Measurements from ENCODE around the gene SFXN5. TPM values are rescaled to one million over a fixed set of nuclear protein-coding genes. Genes with fewer than 3 reads are reported as not detected.

Gene SFXN5
- total RNA-seq, 4 donors from 2014 or later: 22.9 to 55.4 (median 41.2) TPM

DNA sequence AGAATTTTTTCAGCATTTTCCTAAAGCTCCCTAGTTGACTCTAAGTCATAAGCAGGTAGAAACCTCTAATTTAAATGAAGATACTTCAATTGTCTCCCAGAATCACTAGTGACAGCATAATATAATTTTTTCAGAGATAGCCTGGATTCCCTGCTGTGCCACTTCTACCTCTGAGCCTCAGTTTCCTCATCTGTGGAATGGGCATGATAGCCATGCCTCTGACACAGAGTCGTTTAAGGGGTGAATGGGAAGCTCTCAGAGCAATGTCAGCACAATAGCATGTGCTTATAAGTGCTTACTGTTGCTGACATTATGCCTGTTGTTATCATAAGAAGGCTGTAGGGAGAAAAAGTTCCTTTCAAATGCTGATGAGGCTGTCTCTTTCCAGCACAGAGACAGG is 48.0 kb downstream of the SFXN5 start:
- peak in 1 of 3 donors; percentile 9 for DNase-seq
- no peak overlapping the region for H3K27ac ChIP-seq
- peaks cover 0 to 15% (median 0%) of the 10 kb centered on the region in 3 donors for H3K36me3 ChIP-seq
- no peak for TF ChIP-seq POLR2A (IDR thresholded peaks at IDR 0.05)
- TF ChIP-seq, protein P1, sequence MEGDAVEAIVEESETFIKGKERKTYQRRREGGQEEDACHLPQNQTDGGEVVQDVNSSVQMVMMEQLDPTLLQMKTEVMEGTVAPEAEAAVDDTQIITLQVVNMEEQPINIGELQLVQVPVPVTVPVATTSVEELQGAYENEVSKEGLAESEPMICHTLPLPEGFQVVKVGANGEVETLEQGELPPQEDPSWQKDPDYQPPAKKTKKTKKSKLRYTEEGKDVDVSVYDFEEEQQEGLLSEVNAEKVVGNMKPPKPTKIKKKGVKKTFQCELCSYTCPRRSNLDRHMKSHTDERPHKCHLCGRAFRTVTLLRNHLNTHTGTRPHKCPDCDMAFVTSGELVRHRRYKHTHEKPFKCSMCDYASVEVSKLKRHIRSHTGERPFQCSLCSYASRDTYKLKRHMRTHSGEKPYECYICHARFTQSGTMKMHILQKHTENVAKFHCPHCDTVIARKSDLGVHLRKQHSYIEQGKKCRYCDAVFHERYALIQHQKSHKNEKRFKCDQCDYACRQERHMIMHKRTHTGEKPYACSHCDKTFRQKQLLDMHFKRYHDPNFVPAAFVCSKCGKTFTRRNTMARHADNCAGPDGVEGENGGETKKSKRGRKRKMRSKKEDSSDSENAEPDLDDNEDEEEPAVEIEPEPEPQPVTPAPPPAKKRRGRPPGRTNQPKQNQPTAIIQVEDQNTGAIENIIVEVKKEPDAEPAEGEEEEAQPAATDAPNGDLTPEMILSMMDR (IDR thresholded peaks at IDR 0.05): no peak
- no peaks in the 10 kb centered on the region for H3K4me1 ChIP-seq
- no peaks in the 10 kb centered on the region for H3K27me3 ChIP-seq
- no peak overlapping the region for H3K4me3 ChIP-seq
- H3K9me3 ChIP-seq: no peaks in the 10 kb centered on the region

DNA sequence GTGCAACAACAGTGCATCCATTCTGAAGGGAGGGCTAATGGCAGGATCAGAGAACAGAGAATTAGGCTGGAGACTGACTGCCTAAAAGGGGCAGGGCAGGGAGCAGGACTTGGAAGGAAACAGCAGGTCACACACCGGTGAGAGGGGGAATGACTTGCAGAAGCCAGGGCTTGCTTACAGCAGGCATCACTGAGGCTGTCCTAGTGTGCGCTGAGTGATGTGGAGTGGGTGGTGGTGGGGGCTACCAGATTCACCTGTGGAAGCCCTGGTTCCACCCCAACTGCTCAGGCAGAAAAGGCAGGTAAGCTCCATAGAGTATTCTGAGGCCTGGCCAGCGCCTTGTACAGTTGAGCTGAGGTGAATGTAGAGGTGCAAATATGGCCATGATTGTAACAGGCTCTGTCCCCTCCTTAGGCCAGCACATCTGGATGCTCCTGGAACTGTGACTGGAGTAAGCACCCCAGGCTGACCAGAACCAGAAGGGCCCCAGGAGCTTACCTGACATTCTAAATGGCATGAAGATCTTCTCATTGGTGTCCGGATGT is 49.4 kb downstream of the SFXN5 start:
- H3K9me3 ChIP-seq: no peaks in the 10 kb centered on the region
- peaks cover 0 to 7% (median 0%) of the 10 kb centered on the region in 3 donors for H3K36me3 ChIP-seq
- H3K4me1 ChIP-seq: no peaks in the 10 kb centered on the region
- DNase-seq: peak in 1 of 3 donors; percentile 27
- no peaks in the 10 kb centered on the region for H3K27me3 ChIP-seq
- no peak overlapping the region for H3K4me3 ChIP-seq
- TF ChIP-seq, protein P1 (IDR thresholded peaks at IDR 0.05): no peak
- no peak for TF ChIP-seq POLR2A (IDR thresholded peaks at IDR 0.05)
- no peak overlapping the region for H3K27ac ChIP-seq

DNA sequence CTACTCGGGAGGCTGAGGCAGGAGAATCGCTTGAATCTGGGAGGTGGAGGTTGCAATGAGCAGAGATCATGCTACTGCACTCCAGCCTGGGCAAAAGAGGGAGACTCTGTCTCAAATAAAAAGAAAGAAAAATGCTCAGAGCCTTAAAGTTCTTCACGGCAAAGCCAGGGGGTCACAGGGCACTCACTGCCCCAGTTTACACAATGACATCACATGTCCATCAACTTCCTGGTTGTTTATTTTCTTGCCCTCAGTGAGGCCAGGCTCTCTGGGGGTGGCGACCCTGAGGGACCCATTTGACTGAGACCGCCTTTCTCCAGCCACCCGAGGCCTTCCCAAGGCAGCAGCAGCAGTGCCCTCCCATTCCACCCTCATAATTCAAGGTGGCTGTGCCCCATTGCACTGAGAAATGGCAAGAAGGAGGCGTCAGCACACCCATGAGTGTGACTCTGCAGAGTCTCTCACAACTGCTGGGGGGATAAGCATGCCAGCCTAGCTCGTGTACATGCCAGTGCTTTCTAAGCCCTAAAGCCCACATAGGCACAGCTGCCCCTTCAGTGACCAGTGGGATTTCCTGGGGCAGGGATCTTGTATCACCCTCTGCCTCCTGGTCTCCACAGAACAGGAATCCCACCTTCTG is 50.0 kb downstream of the SFXN5 start:
- Histone ChIP-seq H3K4me1 (no peaks in the 10 kb centered on the region), H3K9me3 (no peaks in the 10 kb centered on the region), H3K36me3 (peaks cover 0 to 7% (median 0%) of the 10 kb centered on the region in 3 donors), H3K4me3 (no peak overlapping the region), H3K27ac (no peak overlapping the region), H3K27me3 (no peaks in the 10 kb centered on the region)
- no peak for TF ChIP-seq POLR2A (IDR thresholded peaks at IDR 0.05)
- peak in 1 of 3 donors; percentile 38 for DNase-seq

DNA sequence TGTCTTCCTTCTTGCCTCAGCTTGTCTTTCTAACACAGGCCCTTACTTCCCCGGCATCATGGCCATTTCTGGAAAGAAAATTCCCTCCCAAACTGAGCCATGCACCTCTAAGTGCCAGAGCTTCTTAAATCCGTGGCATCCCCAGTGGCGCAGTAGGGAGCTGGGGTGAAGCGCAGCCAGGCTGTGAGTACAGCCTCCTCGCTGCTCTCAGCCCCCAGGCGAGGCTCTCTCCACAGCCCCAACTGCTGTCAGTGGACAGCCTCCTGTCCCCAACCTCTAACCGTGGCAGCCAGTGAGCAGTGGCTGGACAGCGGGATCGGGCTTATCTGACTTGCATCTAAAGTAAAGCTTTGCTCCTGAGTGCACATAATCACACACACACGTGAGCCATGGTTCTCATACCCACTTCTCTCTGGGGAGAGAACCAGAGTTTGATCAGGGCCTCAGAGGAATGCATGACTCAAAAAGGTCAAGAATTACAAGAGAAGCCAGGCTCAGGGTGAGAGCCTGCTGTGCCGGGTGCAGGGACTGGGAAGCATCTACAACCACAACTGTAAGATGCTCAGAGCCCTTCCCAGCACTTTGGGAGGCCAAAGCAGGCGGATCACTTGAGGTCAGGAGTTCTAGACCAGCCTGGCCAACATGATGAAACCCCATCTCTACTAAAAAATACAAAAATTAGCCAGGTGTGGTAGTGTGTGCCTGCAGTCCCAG is 50.7 kb downstream of the SFXN5 start:
- no peak for TF ChIP-seq POLR2A (IDR thresholded peaks at IDR 0.05)
- TF ChIP-seq, protein P1 (IDR thresholded peaks at IDR 0.05): no peak
- no peak overlapping the region for H3K27ac ChIP-seq
- no peak overlapping the region for H3K4me3 ChIP-seq
- H3K27me3 ChIP-seq: no peaks in the 10 kb centered on the region
- no peaks in the 10 kb centered on the region for H3K9me3 ChIP-seq
- peaks cover 0 to 7% (median 0%) of the 10 kb centered on the region in 3 donors for H3K36me3 ChIP-seq
- H3K4me1 ChIP-seq: no peaks in the 10 kb centered on the region
- DNase-seq: peak in 1 of 3 donors; percentile 27

DNA sequence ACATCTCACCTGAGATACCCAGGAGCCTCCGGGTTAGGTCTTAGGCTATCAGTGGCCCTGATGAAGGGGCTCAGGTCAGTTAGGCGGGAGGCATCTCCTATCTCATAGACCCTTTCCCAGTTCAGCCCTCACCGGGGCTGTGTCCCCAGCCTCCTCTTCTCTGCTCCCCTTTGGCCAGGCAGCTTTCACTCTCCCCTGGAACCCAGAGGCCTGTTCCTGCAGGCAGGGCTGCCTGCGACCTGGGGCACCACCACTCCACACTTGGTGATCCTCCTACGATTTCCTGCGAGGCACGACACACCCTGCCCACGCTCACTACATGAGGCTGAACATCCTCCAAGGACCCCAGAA is 51.2 kb downstream of the SFXN5 start:
- Histone ChIP-seq H3K9me3 (no peaks in the 10 kb centered on the region), H3K27me3 (no peaks in the 10 kb centered on the region), H3K4me1 (no peaks in the 10 kb centered on the region), H3K36me3 (peaks cover 0 to 7% (median 0%) of the 10 kb centered on the region in 3 donors), H3K27ac (no peak overlapping the region), H3K4me3 (no peak overlapping the region)
- peak in 1 of 3 donors; percentile 11 for DNase-seq
- no peak for TF ChIP-seq POLR2A (IDR thresholded peaks at IDR 0.05)
- TF ChIP-seq, protein P1 (IDR thresholded peaks at IDR 0.05): no peak

Measured in Peyer's patch (tissue), 4 donors.